NCI-H774 (cell line): ENCODE results near the gene SORBS2.
A peak's percentile ranks its signal among the peaks of the same experiment; 100 is the strongest.

Experiments used
- DNase-seq: peaks from one replicate; lab custom pipeline; 2025; lab: John Stamatoyannopoulos, UW

Gene SORBS2

DNA sequence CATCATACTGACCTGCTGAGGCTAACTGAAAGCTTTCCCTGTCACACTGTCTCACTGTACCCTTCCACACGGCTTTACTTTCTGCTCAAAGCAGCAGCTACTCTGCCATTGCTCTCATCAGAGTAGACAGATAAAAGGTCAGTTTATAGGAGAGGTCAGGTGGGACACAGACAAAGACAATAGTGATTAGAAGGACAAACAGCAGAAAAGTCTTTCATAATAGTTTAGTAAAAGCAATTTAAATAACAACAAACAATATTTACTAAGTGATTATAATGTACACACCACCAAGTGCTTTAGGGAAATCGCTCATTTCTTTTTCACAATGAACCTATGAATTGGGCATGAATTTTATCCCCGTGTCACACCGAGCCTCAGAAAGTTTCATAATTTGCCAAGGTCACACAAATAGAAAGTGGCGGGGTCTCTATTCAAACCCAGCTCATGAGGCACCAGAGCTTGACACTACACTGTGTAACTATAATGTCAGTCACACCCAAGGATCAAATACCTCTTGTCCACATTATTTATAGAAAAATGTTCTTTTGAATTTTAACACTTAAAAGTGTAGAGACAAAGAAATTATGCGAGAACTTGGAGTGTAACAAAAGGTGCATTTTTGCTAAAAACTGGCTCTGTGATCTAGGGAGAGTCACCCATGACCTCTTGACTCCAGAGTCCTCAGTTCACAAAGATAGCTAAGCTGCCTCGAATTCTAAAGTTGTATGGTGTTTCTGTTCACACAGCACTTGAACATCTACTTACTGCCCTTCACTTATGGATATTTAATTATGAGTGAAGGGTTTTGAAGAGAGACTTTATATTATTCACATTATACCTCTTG lies 24.5 kb upstream of the SORBS2 start:
- peak; percentile 9 for DNase-seq

DNA sequence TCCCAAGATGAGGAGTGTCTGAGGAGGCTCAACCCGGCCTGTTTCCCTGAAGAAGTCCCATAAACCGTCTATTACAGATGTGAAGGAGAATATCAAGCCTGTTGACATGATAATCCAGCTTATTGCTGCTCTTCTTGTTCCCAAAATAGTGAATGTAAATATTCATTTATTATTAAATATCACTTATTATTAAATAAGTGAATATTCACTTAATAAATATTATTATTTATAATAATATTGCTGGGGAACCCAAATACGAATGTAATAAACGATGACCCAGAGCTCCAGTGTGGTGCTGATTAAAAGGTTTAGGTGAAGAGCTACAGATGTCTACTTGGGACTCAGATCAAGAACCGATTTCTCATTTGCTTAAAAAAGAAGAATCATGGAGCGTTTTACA lies 23.8 kb upstream of the SORBS2 start:
- no peak for DNase-seq

DNA sequence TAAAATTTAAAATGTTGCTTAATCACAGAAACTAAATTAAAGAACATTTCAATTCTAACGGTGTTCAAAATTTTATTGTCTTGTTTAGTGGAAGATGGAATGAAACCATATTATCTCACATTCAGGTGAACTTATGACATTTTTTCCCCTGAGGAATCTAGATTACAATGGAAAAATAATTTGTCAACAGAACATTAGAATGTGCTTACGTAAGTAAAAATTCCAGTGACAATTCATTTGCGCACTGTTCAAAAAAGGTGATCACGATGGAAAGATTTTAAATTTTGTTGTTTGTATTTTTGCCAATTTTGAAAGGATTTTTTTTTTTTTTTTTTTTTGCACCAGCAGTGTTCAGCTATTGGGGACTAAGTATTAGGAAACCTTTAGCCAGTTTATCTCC lies 23.3 kb upstream of the SORBS2 start:
- DNase-seq, result no peak

DNA sequence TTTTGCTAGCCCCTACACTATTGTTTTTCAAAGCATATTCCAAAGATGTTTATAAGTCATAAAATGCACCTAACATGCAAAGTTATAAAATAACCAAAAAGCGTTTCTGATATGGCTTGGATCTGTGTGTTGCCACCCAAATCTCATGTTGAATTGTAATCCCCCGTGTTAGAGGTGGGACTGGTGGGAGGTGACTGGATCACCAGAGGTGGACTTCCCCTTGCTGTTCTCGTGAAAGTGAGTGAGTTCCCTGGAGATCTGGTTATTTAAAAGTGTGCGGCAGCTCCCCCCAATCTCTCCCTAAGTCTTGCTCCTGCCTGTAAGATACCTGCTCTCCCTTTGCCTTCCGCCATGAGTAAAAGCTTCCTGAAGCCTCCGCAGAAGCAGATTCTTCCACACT lies 22.8 kb upstream of the SORBS2 start:
- DNase-seq, result no peak

DNA sequence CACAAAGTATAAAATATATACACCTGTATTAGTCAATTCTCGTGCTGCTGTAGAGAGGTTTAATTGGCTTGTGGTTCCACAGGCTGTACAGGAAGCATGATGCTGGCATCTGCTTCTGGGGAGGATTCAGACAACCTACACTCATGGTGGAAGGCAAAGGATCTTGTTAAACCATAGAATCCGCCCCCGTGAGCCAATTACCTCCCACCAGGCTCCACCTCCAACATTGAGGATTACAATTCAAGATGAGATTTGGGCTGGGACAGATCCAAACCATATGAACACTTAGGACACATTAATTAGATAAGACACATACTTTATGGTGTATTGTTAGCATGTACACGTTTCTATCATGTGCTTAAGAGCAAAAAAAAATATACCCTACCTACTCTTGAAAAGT lies 22.1 kb upstream of the SORBS2 start:
- DNase-seq, result no peak

DNA sequence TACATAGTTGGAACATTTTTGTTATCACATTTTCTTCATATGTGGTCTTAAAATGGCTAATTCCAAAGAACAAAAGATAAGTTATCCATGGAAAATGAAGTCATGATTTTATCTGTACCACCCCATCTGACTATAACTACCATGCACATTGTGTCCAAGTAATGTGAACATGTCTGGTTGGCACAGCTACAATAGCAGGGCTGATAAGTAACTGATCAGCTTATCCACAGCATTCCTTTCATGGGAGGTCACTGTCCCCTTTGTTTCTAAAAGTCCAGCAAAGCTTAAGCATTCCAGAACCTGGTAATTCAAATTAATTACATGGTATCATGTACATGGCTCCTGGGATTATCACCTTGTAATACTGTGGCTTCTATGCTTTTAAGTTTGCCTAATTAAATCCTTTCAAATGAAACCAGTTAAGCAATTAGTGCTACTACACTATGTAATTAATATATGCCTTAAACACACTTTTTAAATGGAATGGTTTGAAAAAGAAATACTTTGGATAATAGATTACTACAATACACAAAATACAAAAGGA lies 21.1 kb upstream of the SORBS2 start:
- no peak for DNase-seq

DNA sequence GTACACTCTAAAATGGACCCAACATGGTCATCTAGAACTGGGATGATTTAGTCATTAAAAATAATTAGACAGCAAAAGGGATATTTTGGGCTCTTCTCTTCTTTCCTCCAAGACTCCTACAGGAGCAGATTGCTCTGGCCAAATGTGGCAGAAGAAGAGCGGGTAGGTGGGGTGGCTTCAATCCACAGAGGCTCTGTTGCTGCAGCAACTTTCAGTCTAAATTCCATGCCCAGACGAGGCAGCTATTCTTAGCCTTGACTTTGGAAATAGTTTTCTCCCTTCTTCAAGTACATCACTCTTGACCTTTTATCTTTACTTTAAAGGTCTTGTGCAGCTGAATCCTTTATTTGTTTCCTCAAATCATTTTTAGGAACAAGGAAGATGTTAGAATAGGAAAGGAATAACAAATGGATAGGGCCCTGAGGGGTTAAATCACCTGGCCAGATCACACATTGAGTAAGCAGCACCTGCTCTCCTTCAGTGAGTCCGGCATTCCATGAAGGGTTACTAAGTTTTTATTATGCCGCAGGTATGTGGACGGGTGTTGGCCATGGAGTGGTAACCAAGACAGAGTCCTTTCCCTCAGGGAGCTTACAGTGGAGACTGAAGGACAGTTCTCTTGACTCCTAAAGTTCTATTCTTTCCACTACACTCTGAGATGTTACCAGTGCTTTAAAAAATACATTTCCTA lies 19.3 kb upstream of the SORBS2 start:
- no peak for DNase-seq

DNA sequence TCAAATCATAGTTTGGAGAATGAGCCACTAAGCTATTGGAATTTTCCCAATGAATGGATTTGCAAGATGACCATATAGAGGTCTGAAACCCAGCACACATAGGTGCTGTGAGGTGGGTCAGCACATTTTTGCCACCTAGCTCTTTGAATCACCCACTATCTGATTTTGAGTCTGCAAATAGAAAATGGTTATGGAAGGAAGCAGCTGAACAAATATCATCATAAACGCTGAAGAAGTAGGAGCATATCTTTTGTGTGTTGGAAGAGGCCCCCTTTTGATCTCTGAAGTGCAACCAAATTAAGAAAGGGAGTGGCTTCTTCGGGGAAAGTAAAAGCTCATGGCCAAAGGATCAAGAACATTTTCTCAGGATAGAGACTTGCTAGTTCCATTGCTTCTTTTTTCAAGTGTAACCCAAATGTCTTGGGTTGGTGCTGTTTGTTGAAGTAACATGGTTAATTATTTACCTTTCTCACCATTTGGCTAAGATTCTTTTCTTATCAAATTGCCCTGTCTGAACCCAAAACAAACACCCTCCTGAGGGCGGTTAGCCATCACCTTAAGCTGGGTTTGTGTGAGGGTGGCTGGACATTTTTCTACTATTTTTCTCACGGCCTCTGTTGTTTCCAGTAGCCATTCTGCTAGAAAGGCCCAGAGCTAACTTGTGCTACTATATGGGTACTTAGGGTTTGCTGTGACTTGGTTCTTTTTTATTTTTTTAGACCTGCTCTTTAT lies 18.4 kb upstream of the SORBS2 start:
- DNase-seq, result no peak

DNA sequence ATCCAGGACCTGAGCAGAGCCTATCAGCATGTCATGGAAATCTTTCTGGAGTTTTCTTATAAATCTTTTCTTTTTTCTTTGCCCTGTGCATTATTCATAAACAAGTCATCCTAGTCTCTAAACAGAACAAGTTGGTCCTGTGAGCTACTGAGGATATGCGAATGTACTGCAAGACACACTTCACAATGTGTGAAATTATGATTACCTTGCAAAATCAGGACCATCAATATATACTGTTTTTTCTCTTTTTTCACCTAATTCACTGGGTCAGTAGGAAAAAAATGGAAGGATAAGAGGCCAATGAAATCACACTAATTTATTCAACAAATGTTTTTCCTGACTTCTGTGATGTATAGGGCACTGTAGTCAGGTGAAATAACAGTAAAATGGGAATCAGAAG lies 14.4 kb upstream of the SORBS2 start:
- no peak for DNase-seq

DNA sequence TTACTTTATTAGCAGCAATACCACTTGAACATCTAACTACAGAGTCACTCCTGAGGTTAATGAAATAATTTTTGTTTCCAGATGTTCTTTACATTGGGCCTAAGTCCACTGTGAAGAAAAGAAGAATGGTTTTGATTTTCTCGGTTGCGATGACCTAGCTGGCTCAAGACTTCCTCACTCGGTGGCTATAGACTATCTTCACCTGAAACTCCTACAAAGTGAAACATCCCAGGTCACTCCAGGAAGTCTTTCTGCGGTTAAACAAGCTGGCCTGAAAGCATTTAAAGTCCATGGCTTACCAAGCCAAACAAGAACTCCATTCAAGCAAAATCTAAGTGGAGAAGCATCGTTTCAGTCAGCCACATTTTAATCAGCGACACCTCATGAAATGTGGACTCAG lies 13.7 kb upstream of the SORBS2 start:
- DNase-seq, result no peak

DNA sequence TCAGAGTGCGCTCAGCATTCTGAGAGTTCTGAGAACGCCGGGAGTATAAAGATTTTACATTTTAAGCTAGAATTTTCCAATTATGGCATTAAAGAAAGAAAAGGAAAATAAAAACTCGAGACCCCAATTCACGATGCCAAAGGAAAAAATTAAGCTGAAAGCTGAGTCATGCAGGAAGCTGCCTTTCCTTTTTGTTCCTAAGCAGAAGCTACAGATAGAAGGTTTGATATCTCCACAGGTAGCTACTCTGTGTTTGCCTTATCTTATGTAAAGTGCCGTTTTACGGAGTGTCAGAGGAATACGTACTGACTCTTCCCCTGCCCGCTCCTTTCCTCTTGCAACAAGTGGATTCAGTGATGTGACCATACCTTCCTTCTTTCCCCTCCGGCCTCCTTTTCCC lies 10.8 kb upstream of the SORBS2 start:
- no peak for DNase-seq

DNA sequence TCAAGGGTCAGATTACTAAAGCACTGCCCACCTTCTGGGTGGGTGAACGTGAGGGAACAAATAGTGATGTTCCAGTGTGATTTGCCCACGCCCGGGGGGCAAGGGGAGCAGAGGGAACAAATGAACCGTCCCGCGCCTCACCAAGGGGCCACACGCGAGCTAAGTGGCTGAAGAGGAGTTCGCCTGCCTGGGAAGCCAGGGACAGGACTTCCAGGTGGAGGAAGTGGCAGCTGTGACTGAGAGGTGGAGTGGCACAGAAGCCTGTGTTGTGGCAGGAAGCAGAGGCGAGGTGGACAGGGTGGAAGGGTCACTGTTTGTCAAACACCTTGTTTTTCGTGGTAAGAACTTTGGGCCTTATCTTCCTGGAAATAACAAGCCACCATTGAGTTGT lies 9.0 kb upstream of the SORBS2 start:
- no peak for DNase-seq

DNA sequence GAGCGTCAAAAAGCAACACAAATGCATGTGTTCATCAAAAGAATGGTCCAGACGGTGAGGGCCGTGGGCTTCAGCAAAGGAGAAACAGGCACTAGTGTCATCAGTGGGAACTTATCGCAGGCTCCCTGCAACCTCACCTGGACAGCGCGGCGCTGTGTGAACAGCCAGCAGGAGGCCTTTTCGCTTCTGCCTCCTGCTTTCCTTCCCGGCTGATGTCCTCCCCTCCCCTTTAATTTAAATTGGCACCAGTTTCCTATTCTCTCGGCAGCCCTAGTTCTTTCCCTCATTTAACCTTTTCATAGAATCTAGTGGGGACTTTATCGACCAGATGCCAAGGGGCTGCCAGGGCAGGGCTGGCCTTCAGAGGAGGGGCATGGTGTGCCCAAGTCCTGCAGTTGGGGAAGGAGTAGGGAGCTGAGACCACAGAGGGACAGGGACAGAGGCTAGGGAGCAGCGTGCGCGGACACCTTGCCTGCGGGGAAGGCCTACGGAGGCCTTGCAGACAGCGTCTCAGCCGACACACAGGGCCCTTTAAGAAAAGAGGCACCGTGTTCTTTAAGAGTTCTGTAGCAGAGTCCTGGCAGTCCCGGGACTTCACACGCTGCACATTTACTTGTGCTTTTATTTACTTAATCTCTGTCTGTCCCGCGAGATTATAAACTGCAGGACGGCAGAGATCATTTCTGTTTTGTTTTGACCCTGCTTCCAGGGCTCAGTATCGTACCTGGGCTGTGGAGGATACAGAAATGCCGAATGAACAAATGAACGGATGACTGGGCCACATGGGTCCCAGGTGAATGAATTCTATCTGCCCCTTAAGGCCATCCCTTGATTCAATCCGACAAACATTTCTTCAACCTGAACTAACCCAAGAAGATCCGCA lies 8.4 kb upstream of the SORBS2 start:
- no peak for DNase-seq

DNA sequence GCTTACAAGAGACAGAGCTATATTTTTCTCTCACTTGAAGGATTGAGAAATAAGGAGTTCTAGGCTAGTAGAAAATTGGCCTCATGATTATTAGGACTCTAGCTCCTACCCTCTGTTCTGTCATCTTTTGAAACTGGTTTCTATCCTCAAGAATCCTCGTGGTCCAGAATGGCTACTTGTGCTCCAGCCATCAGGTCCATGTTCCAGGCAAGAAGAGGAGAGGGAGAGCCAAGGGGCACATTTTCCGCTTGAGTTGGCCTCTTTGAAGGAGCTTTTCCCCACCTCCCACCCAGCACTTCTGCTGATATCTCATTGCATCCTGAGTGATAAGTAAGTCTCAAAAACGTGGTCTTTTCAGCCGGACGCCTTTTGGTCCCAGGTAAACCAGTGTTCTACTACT lies 7.2 kb upstream of the SORBS2 start:
- DNase-seq, result no peak

DNA sequence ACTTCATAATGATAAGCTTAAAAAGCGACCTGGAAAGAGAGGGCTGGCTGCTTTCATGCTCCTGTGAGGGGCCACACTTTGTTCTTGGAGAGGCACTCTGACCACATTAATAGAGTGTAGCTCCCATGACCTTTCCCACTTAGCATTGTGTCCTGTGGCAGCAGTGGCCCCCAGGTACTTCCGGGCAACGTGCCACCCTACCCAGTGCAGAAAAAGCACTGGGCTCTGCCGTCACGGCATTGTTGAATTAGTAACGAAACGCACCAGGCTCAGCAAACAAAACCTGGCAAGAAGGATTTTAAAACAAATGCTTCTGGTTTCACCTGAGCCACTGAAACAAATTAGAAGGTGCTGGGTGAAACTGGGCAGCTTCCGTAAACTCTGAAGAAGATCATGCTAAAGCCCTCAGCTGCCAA lies 5.4 kb upstream of the SORBS2 start:
- DNase-seq, result peak; percentile 58

DNA sequence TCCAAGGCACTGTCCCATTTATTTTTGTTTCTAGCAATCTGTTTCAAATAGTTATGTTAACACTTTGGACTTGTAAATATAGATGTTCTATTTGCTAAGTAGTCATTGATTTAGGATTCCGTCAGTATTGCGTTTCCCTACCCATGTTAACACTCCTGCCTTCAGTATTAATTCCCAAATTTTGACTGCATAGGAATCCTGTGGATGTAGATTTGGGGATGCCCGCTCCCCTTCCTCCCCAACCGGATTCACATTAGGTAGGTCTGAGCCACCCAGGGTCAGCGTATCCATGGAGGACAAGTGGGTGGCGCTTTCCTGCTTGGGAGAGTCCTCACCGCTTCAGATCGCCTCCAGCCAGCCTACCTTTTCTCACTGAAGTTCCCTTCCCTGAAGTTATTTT lies 1.1 kb upstream of the SORBS2 start:
- DNase-seq, result no peak

DNA sequence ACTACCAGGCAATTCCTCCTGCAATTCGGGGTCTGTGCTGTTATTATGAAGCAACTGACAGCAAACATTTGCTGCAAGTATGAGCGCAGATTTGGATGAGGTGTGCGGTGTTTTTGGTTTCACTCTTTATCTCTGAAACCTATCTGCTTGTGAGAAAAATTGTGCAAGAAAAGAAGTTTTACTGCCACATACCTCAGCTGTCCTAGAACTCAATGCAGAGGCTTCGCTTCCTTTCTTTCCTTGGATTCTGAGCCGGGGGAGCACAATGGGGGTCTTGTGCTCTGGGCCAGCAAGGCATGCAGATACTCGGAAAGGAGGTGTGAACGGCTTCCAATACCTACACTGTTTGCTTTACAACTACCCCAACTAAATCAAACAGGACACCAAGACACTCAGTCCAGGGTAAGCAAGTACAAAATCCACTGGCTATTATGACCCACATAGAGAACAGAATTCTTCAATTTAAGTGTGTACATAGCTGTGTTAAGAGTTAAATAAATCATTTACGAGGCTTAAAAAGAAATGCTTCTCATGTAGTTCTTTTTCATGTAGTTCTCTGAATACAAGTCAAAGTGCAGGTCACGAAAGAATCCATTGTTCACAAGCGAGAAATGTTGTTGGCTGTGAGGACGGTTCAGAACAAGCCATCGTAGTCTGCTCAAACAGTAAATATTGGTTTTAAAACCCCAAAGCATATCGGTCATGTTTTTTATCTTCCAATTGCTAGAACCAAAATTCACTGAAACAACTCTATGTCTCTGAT lies 1.1 kb downstream of the SORBS2 start:
- no peak for DNase-seq

DNA sequence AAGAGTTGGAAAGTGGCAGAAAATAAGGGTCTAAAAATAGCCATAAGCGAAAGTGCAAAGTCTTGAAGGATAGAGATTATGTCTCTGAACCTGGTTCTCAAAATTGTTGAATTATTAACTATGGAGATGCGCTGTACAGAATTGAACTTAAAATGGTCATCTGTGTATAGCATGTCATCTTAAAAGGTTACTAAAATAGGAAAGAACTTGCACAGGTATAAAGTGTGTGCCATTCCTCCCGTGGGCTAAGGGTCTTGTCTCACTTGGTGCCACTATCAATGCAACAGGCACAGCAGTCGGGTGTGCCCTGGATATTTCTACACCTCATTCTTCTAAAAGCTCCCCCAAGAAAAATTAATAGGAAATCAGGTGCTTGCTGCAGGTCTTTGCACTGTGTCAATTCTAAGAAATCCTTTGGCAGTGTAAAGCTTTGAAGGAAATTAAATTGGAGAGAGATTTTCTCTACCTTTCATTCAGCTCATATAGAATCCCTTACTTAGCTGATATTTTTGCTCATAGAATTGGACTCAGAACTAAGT lies 2.4 kb downstream of the SORBS2 start:
- DNase-seq, result no peak

DNA sequence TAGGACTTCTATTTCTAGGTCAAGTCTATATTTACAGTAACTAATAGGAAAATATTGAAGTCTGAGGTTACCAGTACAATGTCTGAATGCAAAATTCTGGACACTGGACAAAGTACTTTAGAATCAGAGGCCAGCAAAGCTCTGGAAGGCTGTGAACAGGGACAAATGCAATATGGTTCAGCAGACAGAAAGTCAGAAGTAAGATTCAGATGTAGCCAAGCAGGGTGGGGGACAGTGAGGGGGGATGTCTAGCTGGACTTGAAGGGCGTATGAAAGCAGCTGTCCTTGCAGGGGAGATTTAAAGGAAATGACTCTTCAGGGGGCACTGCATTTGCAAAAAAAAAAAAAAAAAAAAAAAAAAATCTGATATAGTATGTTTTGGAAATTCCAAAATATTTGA lies 2.9 kb downstream of the SORBS2 start:
- DNase-seq, result no peak

DNA sequence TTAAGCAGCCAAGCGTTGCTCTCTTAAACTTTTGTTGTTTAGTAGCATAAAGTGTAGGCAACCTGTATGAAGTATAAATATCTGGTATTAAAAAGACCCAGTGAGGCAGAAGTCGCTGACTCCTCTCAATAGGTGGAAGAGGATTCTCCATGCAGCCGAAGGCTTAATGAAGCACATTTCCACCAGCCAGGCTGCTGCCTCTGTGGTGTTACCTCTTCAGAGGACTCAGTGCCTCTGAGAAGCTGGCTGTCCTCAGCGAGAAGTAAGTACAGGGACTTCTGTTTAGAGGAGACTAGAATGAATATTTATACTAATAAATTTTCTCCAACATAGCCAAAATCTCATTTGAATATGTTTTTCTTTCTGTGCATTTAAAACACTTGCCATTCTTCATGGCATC lies 6.0 kb downstream of the SORBS2 start:
- DNase-seq, result no peak
